ENCODE measurements around the gene COPG2. TPM values are rescaled to one million over a fixed set of nuclear protein-coding genes. Genes with fewer than 3 reads are reported as not detected.

The COPG2 gene
- total RNA-seq, 4 donors from 2014 or later = 9.5 to 47.5 (median 20.2) TPM

DNA sequence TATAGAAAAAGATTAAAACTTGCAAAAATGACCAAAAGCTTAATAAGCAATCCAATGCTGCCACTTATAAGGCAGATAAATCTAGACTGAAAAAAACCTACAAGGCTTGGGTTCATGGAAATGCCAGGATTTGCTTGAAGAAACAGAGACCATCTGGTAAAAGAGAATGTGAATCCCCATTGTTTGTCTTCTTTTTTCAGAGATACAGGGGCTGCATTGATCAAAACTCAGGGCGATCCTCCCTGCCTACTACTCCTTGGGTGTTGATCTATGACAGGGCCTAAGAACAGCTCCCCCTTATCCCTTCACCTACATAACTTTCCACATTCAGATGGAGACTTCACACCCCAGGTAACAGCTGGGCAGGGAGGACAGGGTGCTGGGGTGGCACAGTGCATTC, 21.1 kb upstream of the COPG2 start:
- H3K36me3 ChIP-seq = no peaks in the 10 kb centered on the region
- H3K4me1 ChIP-seq = no peaks in the 10 kb centered on the region
- TF ChIP-seq, protein P1, sequence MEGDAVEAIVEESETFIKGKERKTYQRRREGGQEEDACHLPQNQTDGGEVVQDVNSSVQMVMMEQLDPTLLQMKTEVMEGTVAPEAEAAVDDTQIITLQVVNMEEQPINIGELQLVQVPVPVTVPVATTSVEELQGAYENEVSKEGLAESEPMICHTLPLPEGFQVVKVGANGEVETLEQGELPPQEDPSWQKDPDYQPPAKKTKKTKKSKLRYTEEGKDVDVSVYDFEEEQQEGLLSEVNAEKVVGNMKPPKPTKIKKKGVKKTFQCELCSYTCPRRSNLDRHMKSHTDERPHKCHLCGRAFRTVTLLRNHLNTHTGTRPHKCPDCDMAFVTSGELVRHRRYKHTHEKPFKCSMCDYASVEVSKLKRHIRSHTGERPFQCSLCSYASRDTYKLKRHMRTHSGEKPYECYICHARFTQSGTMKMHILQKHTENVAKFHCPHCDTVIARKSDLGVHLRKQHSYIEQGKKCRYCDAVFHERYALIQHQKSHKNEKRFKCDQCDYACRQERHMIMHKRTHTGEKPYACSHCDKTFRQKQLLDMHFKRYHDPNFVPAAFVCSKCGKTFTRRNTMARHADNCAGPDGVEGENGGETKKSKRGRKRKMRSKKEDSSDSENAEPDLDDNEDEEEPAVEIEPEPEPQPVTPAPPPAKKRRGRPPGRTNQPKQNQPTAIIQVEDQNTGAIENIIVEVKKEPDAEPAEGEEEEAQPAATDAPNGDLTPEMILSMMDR (IDR thresholded peaks at IDR 0.05) = no peak
- TF ChIP-seq POLR2A (IDR thresholded peaks at IDR 0.05) = no peak
- H3K27ac ChIP-seq = no peak overlapping the region
- no peak overlapping the region for H3K4me3 ChIP-seq
- intact Hi-C loops (cut with DNase I; ENCODE audit: low total_unique reads) = no loop called here
- DNase-seq = no peak
- H3K27me3 ChIP-seq = no peaks in the 10 kb centered on the region
- no peaks in the 10 kb centered on the region for H3K9me3 ChIP-seq

DNA sequence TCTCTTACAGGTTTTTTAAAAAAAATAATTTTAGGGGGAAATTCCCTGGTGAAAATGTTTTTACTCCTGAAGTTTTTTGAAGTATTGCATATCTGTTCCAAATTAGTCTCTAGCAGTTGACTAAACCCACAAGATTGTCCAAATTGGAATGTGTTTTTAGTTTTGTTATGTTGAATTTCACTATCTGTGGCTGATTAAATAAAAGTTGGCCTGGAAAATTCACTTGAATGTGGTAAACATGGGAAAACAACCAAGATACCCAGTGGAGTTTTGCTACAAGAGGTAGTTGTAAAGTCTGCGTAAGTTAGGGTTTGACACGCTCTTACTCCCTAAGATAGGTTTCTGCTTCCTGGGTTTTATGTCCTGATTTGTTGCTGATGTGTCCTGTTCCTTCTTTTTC, 14.5 kb upstream of the COPG2 start:
- Histone ChIP-seq H3K27ac (no peak overlapping the region), H3K4me1 (no peaks in the 10 kb centered on the region), H3K27me3 (no peaks in the 10 kb centered on the region), H3K36me3 (no peaks in the 10 kb centered on the region), H3K9me3 (no peaks in the 10 kb centered on the region), H3K4me3 (no peak overlapping the region)
- intact Hi-C loops (cut with DNase I; ENCODE audit: low total_unique reads) = no loop called here
- DNase-seq = no peak
- TF ChIP-seq, protein P1 (IDR thresholded peaks at IDR 0.05) = no peak
- TF ChIP-seq POLR2A (IDR thresholded peaks at IDR 0.05) = no peak

DNA sequence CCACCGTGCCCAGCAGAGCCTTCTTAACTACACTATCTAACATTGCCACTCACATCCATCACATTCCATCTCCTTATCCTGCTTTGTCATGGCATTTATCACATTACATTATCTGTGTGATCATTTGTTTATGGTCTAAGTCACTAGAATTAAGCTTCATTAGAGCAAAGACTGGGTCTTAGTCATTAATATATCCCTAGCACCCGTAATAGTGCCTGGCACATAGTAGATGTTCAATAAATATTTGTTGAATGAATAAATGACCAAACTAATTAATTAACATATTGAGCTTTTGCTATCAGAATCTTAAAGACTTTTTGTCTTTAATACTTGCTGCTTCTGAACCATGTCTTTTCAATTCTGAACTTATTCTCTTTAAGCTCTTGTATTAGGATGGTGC, 5.9 kb upstream of the COPG2 start:
- Histone ChIP-seq H3K27me3 (no peaks in the 10 kb centered on the region), H3K4me3 (no peak overlapping the region), H3K9me3 (no peaks in the 10 kb centered on the region), H3K27ac (no peak overlapping the region), H3K36me3 (no peaks in the 10 kb centered on the region), H3K4me1 (no peaks in the 10 kb centered on the region)
- intact Hi-C loops (cut with DNase I; ENCODE audit: low total_unique reads) = no loop called here
- TF ChIP-seq, protein P1 (IDR thresholded peaks at IDR 0.05) = no peak
- DNase-seq = no peak

DNA sequence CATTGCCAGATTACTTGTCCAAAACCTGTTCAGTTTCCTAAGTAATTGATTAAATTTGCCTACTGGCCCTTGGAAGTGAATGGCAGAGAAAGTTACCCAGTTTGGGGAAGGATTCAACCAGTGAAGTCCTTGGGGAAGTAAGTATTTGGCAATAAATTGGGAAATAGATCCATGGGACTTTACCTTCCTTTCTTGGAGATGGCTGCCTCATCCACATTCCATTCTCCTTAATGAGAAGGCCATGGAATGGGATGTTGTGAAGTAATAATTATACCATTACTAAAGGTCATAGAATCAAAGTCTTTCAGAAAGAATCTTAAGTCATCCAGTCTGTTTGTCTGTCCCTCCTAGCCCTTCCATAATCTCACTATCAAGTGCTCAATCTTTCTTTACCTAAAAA, 4.5 kb upstream of the COPG2 start:
- H3K4me3 ChIP-seq = no peak overlapping the region
- no peaks in the 10 kb centered on the region for H3K4me1 ChIP-seq
- no peak for DNase-seq
- no peaks in the 10 kb centered on the region for H3K9me3 ChIP-seq
- H3K36me3 ChIP-seq = no peaks in the 10 kb centered on the region
- no peak overlapping the region for H3K27ac ChIP-seq
- intact Hi-C loops (cut with DNase I; ENCODE audit: low total_unique reads) = no loop called here
- no peak for TF ChIP-seq POLR2A (IDR thresholded peaks at IDR 0.05)
- TF ChIP-seq, protein P1 (IDR thresholded peaks at IDR 0.05) = no peak
- H3K27me3 ChIP-seq = no peaks in the 10 kb centered on the region

DNA sequence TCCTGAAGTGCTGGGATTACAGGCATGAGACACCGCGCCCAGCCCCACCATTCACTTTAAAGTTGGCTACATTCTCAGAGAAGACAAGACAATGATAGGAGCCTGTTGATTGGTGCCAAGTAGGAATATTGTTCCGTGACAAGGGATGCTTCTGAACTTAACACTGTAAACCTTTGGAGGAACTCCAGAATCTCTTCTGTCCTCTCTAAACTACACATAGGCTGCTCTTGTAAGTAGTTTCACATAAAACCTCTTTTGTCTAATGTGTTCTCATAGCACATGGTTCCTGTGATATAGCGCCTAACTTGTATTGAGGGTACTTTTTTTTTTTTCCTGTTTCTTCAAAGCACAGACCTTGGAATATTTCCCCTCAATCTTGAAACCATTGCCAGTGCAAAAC, 3.6 kb upstream of the COPG2 start:
- H3K4me3 ChIP-seq = no peak overlapping the region
- no peaks in the 10 kb centered on the region for H3K9me3 ChIP-seq
- TF ChIP-seq, protein P1 (IDR thresholded peaks at IDR 0.05) = no peak
- TF ChIP-seq POLR2A (IDR thresholded peaks at IDR 0.05) = no peak
- no peaks in the 10 kb centered on the region for H3K27me3 ChIP-seq
- intact Hi-C loops (cut with DNase I; ENCODE audit: low total_unique reads) = no loop called here
- no peaks in the 10 kb centered on the region for H3K4me1 ChIP-seq
- no peaks in the 10 kb centered on the region for H3K36me3 ChIP-seq
- no peak overlapping the region for H3K27ac ChIP-seq
- no peak for DNase-seq
